ENCODE results near the gene GSPT1.
A peak's percentile ranks its signal among the peaks of the same experiment; 100 is the strongest.

The GSPT1 gene

GRCh38 chr16:11862489-11862888 is 53.3 kb downstream of the GSPT1 start:
- Histone ChIP-seq H3K27me3 (ENCODE audit: control insufficient read depth in 1 of 2, insufficient read depth in 2 of 2, low read length in 2 of 2) (no peaks in the 10 kb centered on the region), H3K27ac (ENCODE audit: low read depth, low read length) (no peak overlapping the region), H3K4me1 (ENCODE audit: control insufficient read depth in 1 of 2, insufficient read depth in 2 of 2, low read length in 2 of 2) (peaks cover 0 to 4% of the 10 kb centered on the region in 2 donors), H3K36me3 (ENCODE audit: control insufficient read depth in 1 of 2, insufficient read depth in 2 of 2, low read length in 2 of 2) (no peaks in the 10 kb centered on the region), H3K9me3 (ENCODE audit: control insufficient read depth in 1 of 2, low read length in 2 of 2) (no peaks in the 10 kb centered on the region), H3K9ac (ENCODE audit: low read depth in 1 of 2, low read length in 2 of 2) (no peak overlapping the region), H3K4me3 (ENCODE audit: low read depth in 1 of 2, low read length in 2 of 2) (no peak overlapping the region)

GRCh38 chr16:11857161-11857560 is 58.6 kb downstream of the GSPT1 start:
- no peaks in the 10 kb centered on the region for H3K36me3 ChIP-seq (ENCODE audit: control insufficient read depth in 1 of 2, insufficient read depth in 2 of 2, low read length in 2 of 2)
- H3K4me1 ChIP-seq (ENCODE audit: control insufficient read depth in 1 of 2, insufficient read depth in 2 of 2, low read length in 2 of 2) = peaks cover 4 to 8% of the 10 kb centered on the region in 2 donors
- H3K27ac ChIP-seq (ENCODE audit: low read depth, low read length) = no peak overlapping the region
- H3K9me3 ChIP-seq (ENCODE audit: control insufficient read depth in 1 of 2, low read length in 2 of 2) = no peaks in the 10 kb centered on the region
- no peaks in the 10 kb centered on the region for H3K27me3 ChIP-seq (ENCODE audit: control insufficient read depth in 1 of 2, insufficient read depth in 2 of 2, low read length in 2 of 2)
- H3K9ac ChIP-seq (ENCODE audit: low read depth in 1 of 2, low read length in 2 of 2) = no peak overlapping the region
- no peak overlapping the region for H3K4me3 ChIP-seq (ENCODE audit: low read depth in 1 of 2, low read length in 2 of 2)

- peaks cover 11 to 18% of the 10 kb centered on the region in 2 donors for H3K4me1 ChIP-seq (ENCODE audit: control insufficient read depth in 1 of 2, insufficient read depth in 2 of 2, low read length in 2 of 2)
- peak overlapping the region; percentile 100 for H3K4me3 ChIP-seq (ENCODE audit: low read depth in 1 of 2, low read length in 2 of 2)
- H3K36me3 ChIP-seq (ENCODE audit: control insufficient read depth in 1 of 2, insufficient read depth in 2 of 2, low read length in 2 of 2) = peaks cover 1 to 16% of the 10 kb centered on the region in 2 donors
- H3K27ac ChIP-seq (ENCODE audit: low read depth, low read length) = no peak overlapping the region
- no peaks in the 10 kb centered on the region for H3K9me3 ChIP-seq (ENCODE audit: control insufficient read depth in 1 of 2, low read length in 2 of 2)
- H3K27me3 ChIP-seq (ENCODE audit: control insufficient read depth in 1 of 2, insufficient read depth in 2 of 2, low read length in 2 of 2) = no peaks in the 10 kb centered on the region
- H3K9ac ChIP-seq (ENCODE audit: low read depth in 1 of 2, low read length in 2 of 2) = peak overlapping the region; percentile 84 to 93
These were observed 63.5 kb downstream of the GSPT1 start for GRCh38 chr16:11852092-11852809.

GRCh38 chr16:11851294-11852091 is 64.3 kb downstream of the GSPT1 start, which contains the start of gene RSL1D1:
Gene RSL1D1, minus strand, starts transcription at chr16:11851542. Its CDS starts 30 bp downstream, at chr16:11851512.
- Histone ChIP-seq H3K27ac (ENCODE audit: low read depth, low read length) (peak within 1 kb of the TSS; percentile 86), H3K9ac (ENCODE audit: low read depth in 1 of 2, low read length in 2 of 2) (peak within 1 kb of the TSS; percentile 87 to 93), H3K36me3 (ENCODE audit: control insufficient read depth in 1 of 2, insufficient read depth in 2 of 2, low read length in 2 of 2) (peaks cover 4 to 23% of the 10 kb centered on the region in 2 donors), H3K4me3 (ENCODE audit: low read depth in 1 of 2, low read length in 2 of 2) (peak within 1 kb of the TSS; percentile 100), H3K9me3 (ENCODE audit: control insufficient read depth in 1 of 2, low read length in 2 of 2) (no peaks in the 10 kb centered on the region), H3K27me3 (ENCODE audit: control insufficient read depth in 1 of 2, insufficient read depth in 2 of 2, low read length in 2 of 2) (no peaks in the 10 kb centered on the region), H3K4me1 (ENCODE audit: control insufficient read depth in 1 of 2, insufficient read depth in 2 of 2, low read length in 2 of 2) (peaks cover 11 to 18% of the 10 kb centered on the region in 2 donors)

- peaks cover 25 to 47% of the 10 kb centered on the region in 2 donors for H3K36me3 ChIP-seq (ENCODE audit: control insufficient read depth in 1 of 2, insufficient read depth in 2 of 2, low read length in 2 of 2)
- H3K27me3 ChIP-seq (ENCODE audit: control insufficient read depth in 1 of 2, insufficient read depth in 2 of 2, low read length in 2 of 2) = no peaks in the 10 kb centered on the region
- H3K9me3 ChIP-seq (ENCODE audit: control insufficient read depth in 1 of 2, low read length in 2 of 2) = no peaks in the 10 kb centered on the region
- H3K9ac ChIP-seq (ENCODE audit: low read depth in 1 of 2, low read length in 2 of 2) = no peak overlapping the region
- no peak overlapping the region for H3K4me3 ChIP-seq (ENCODE audit: low read depth in 1 of 2, low read length in 2 of 2)
- H3K27ac ChIP-seq (ENCODE audit: low read depth, low read length) = no peak overlapping the region
- H3K4me1 ChIP-seq (ENCODE audit: control insufficient read depth in 1 of 2, insufficient read depth in 2 of 2, low read length in 2 of 2) = peaks cover 11 to 18% of the 10 kb centered on the region in 2 donors
These were observed 66.9 kb downstream of the GSPT1 start for GRCh38 chr16:11848842-11849241.

- Histone ChIP-seq H3K36me3 (ENCODE audit: control insufficient read depth in 1 of 2, insufficient read depth in 2 of 2, low read length in 2 of 2) (peaks cover 48 to 85% of the 10 kb centered on the region in 2 donors), H3K9me3 (ENCODE audit: control insufficient read depth in 1 of 2, low read length in 2 of 2) (no peaks in the 10 kb centered on the region), H3K27ac (ENCODE audit: low read depth, low read length) (no peak overlapping the region), H3K4me1 (ENCODE audit: control insufficient read depth in 1 of 2, insufficient read depth in 2 of 2, low read length in 2 of 2) (no peaks in the 10 kb centered on the region), H3K4me3 (ENCODE audit: low read depth in 1 of 2, low read length in 2 of 2) (no peak overlapping the region), H3K9ac (ENCODE audit: low read depth in 1 of 2, low read length in 2 of 2) (no peak overlapping the region), H3K27me3 (ENCODE audit: control insufficient read depth in 1 of 2, insufficient read depth in 2 of 2, low read length in 2 of 2) (no peaks in the 10 kb centered on the region)
These were observed 71.3 kb downstream of the GSPT1 start for GRCh38 chr16:11844499-11844898.

GRCh38 chr16:11843861-11844260 is 71.9 kb downstream of the GSPT1 start:
- H3K27ac ChIP-seq (ENCODE audit: low read depth, low read length) = no peak overlapping the region
- H3K27me3 ChIP-seq (ENCODE audit: control insufficient read depth in 1 of 2, insufficient read depth in 2 of 2, low read length in 2 of 2) = no peaks in the 10 kb centered on the region
- no peaks in the 10 kb centered on the region for H3K4me1 ChIP-seq (ENCODE audit: control insufficient read depth in 1 of 2, insufficient read depth in 2 of 2, low read length in 2 of 2)
- peaks cover 50 to 87% of the 10 kb centered on the region in 2 donors for H3K36me3 ChIP-seq (ENCODE audit: control insufficient read depth in 1 of 2, insufficient read depth in 2 of 2, low read length in 2 of 2)
- no peak overlapping the region for H3K9ac ChIP-seq (ENCODE audit: low read depth in 1 of 2, low read length in 2 of 2)
- H3K9me3 ChIP-seq (ENCODE audit: control insufficient read depth in 1 of 2, low read length in 2 of 2) = no peaks in the 10 kb centered on the region
- H3K4me3 ChIP-seq (ENCODE audit: low read depth in 1 of 2, low read length in 2 of 2) = no peak overlapping the region

GRCh38 chr16:11843206-11843605 is 72.5 kb downstream of the GSPT1 start:
- Histone ChIP-seq H3K9ac (ENCODE audit: low read depth in 1 of 2, low read length in 2 of 2) (no peak overlapping the region), H3K27me3 (ENCODE audit: control insufficient read depth in 1 of 2, insufficient read depth in 2 of 2, low read length in 2 of 2) (no peaks in the 10 kb centered on the region), H3K9me3 (ENCODE audit: control insufficient read depth in 1 of 2, low read length in 2 of 2) (no peaks in the 10 kb centered on the region), H3K36me3 (ENCODE audit: control insufficient read depth in 1 of 2, insufficient read depth in 2 of 2, low read length in 2 of 2) (peaks cover 50 to 91% of the 10 kb centered on the region in 2 donors), H3K4me1 (ENCODE audit: control insufficient read depth in 1 of 2, insufficient read depth in 2 of 2, low read length in 2 of 2) (no peaks in the 10 kb centered on the region), H3K27ac (ENCODE audit: low read depth, low read length) (no peak overlapping the region), H3K4me3 (ENCODE audit: low read depth in 1 of 2, low read length in 2 of 2) (no peak overlapping the region)

GRCh38 chr16:11841026-11841425 is 74.7 kb downstream of the GSPT1 start:
- H3K9me3 ChIP-seq (ENCODE audit: control insufficient read depth in 1 of 2, low read length in 2 of 2) = no peaks in the 10 kb centered on the region
- H3K4me3 ChIP-seq (ENCODE audit: low read depth in 1 of 2, low read length in 2 of 2) = no peak overlapping the region
- peaks cover 53 to 93% of the 10 kb centered on the region in 2 donors for H3K36me3 ChIP-seq (ENCODE audit: control insufficient read depth in 1 of 2, insufficient read depth in 2 of 2, low read length in 2 of 2)
- H3K27me3 ChIP-seq (ENCODE audit: control insufficient read depth in 1 of 2, insufficient read depth in 2 of 2, low read length in 2 of 2) = no peaks in the 10 kb centered on the region
- H3K9ac ChIP-seq (ENCODE audit: low read depth in 1 of 2, low read length in 2 of 2) = no peak overlapping the region
- no peak overlapping the region for H3K27ac ChIP-seq (ENCODE audit: low read depth, low read length)
- H3K4me1 ChIP-seq (ENCODE audit: control insufficient read depth in 1 of 2, insufficient read depth in 2 of 2, low read length in 2 of 2) = no peaks in the 10 kb centered on the region

- H3K9ac ChIP-seq (ENCODE audit: low read depth in 1 of 2, low read length in 2 of 2) = no peak overlapping the region
- peaks cover 30 to 63% of the 10 kb centered on the region in 2 donors for H3K36me3 ChIP-seq (ENCODE audit: control insufficient read depth in 1 of 2, insufficient read depth in 2 of 2, low read length in 2 of 2)
- H3K27ac ChIP-seq (ENCODE audit: low read depth, low read length) = no peak overlapping the region
- H3K4me1 ChIP-seq (ENCODE audit: control insufficient read depth in 1 of 2, insufficient read depth in 2 of 2, low read length in 2 of 2) = no peaks in the 10 kb centered on the region
- no peak overlapping the region for H3K4me3 ChIP-seq (ENCODE audit: low read depth in 1 of 2, low read length in 2 of 2)
- no peaks in the 10 kb centered on the region for H3K9me3 ChIP-seq (ENCODE audit: control insufficient read depth in 1 of 2, low read length in 2 of 2)
- no peaks in the 10 kb centered on the region for H3K27me3 ChIP-seq (ENCODE audit: control insufficient read depth in 1 of 2, insufficient read depth in 2 of 2, low read length in 2 of 2)
These were observed 79.0 kb downstream of the GSPT1 start for GRCh38 chr16:11836650-11837244.
